HepG2 (cell line): ENCODE results near the gene EFNA2. TPM values are rescaled to one million over a fixed set of nuclear protein-coding genes. Genes with fewer than 3 reads are reported as not detected.

ENCODE experiments used
- AFF4 ChIP-seq: sonication (generic); formaldehyde crosslinking; IDR thresholded peaks from 2 replicates; pipeline ENCODE4 v1.4.0; 2020; ENCODE audit warnings: missing genetic modification reagents
- CAMTA2 ChIP-seq: sonication (generic); formaldehyde crosslinking; IDR thresholded peaks from 2 replicates; pipeline ENCODE4 v1.4.0; 2020; ENCODE audit warnings: mild to moderate bottlenecking, missing genetic modification reagents, borderline replicate concordance
- FUBP1 ChIP-seq: sonication (generic); formaldehyde crosslinking; IDR thresholded peaks from 2 replicates; pipeline ENCODE4 v1.5.1; 2020; ENCODE audit warnings: missing genetic modification reagents, mild to moderate bottlenecking, borderline replicate concordance
- HES4 ChIP-seq: sonication (generic); formaldehyde crosslinking; IDR thresholded peaks from 2 replicates; pipeline ENCODE4 v1.9.0; 2021; ENCODE audit warnings: mild to moderate bottlenecking, missing genetic modification reagents, borderline replicate concordance
- HOXA5 ChIP-seq: sonication (generic); formaldehyde crosslinking; IDR thresholded peaks from 2 replicates; pipeline ENCODE4 v1.4.0; 2020; ENCODE audit warnings: missing genetic modification reagents
- JARID2 ChIP-seq: sonication (generic); formaldehyde crosslinking; IDR thresholded peaks from 2 replicates; pipeline ENCODE4 v1.8.1; 2023; ENCODE audit warnings: missing genetic modification reagents, inconsistent platforms; ENCODE audit not compliant: insufficient replicate concordance
- KDM1A ChIP-seq: IDR thresholded peaks from 2 replicates; pipeline ENCODE4 v1.6.1; 2016; ENCODE audit warnings: missing compliant biosample characterization
- NRL ChIP-seq: sonication (generic); formaldehyde crosslinking; IDR thresholded peaks from 2 replicates; pipeline ENCODE4 v1.5.0; 2020; ENCODE audit warnings: missing genetic modification reagents, mild to moderate bottlenecking, moderate library complexity, borderline replicate concordance
- RFXANK ChIP-seq: IDR thresholded peaks from 2 replicates; pipeline ENCODE4 v1.6.1; 2016
- TFDP2 ChIP-seq: sonication (generic); formaldehyde crosslinking; IDR thresholded peaks from 2 replicates; pipeline ENCODE4 v1.4.0; 2020; ENCODE audit warnings: missing genetic modification reagents
- WIZ ChIP-seq: sonication (generic); formaldehyde crosslinking; IDR thresholded peaks from 2 replicates; pipeline ENCODE4 v1.5.1; 2020; ENCODE audit warnings: mild to moderate bottlenecking, missing genetic modification reagents
- XRCC5 ChIP-seq: fragments of 200-400 bp; formaldehyde crosslinking; optimal IDR thresholded peaks from 2 replicates; pipeline ENCODE3; 2017; ENCODE audit warnings: mild to moderate bottlenecking, low read length
- ZNF646 ChIP-seq: sonication (generic); formaldehyde crosslinking; IDR thresholded peaks from 2 replicates; pipeline ENCODE4 v1.9.0; 2021; ENCODE audit warnings: mild to moderate bottlenecking, missing genetic modification reagents
- ZNF691 ChIP-seq: sonication (generic); formaldehyde crosslinking; IDR thresholded peaks from 2 replicates; pipeline ENCODE4 v1.4.0; 2020; ENCODE audit warnings: missing genetic modification reagents, low read depth, mild to moderate bottlenecking, borderline replicate concordance
- polyA plus RNA-seq, 8 experiments: library from polyadenylated mRNA; depleted of rRNA in 3 of 8; stranded (reverse) in 7 of 8; unstranded in 1 of 8; fragments of >200 nt; fragmentation: Illumina TruSeq in 4 of 8; extraction: Trizol in 4 of 8; gene quantifications; 2 replicates each; pipeline versions ENCODE4 v1.2.1 to v1.2.3, GENCODE V29; 2011 to 2016; ENCODE audit warnings: low read depth in 4 of 8, missing spikeins in 1 of 8, mixed read lengths in 1 of 8; ENCODE audit not compliant: insufficient read depth in 1 of 8
- total RNA-seq, 5 experiments: library from RNA; depleted of rRNA; stranded (reverse); fragments of >200 nt; fragmentation: Illumina TruSeq; extraction: Trizol; gene quantifications; 2 replicates each; pipeline ENCODE4 v1.2.3, GENCODE V29; 2016; ENCODE audit warnings: low read depth in 1 of 5

EFNA2 gene
- total and polyA plus RNA-seq, 2 of the 13 experiments (the other 11 are each of a cell fraction or from before 2014, with no cell fraction given), result 6.0 to 9.9 TPM

- TF ChIP-seq CAMTA2 (CRISPR knock-in tag) (no peak; the same call in 1 of the 2 replicates), AFF4 (CRISPR knock-in tag) (no peak), RFXANK (CRISPR knock-in tag) (no peak), HOXA5 (peak; percentile 17; the same call in 1 of the 2 replicates), HES4 (CRISPR knock-in tag) (no peak), WIZ (no peak; the same call in 1 of the 2 replicates), JARID2 (CRISPR knock-in tag) (no peak), KDM1A (CRISPR knock-in tag) (peak; percentile 84; the same call in 1 of the 2 replicates), NRL (no peak; the same call in 1 of the 2 replicates), ZNF646 (no peak), ZNF691 (CRISPR knock-in tag) (peak; percentile 62), TFDP2 (peak; percentile 80), FUBP1 (no peak), XRCC5 (peak; percentile 66)
Observed at GRCh38 chr19:1244693-1245451, 40.8 kb upstream of the EFNA2 start (continued).
